Thyroid gland (tissue), 4 donors: ENCODE measurements around the gene GIT2. TPM values are rescaled to one million over a fixed set of nuclear protein-coding genes. Genes with fewer than 3 reads are reported as not detected.
A peak's percentile ranks its signal among the peaks of the same experiment; 100 is the strongest.

Experiments
- DNase-seq, 2 donors: peaks; one replicate each; pipeline ENCODE4 v3.0.0-alpha.2; 2019
- H3K27ac ChIP-seq, 3 donors: fragments of 200-600 bp; sonication (generic); 1 replicate in 2 of 3; 2 replicates in 1 of 3; pipeline ENCODE4 v1.5.1; 2016 to 2019; ENCODE audit warnings: mild to moderate bottlenecking in 1 of 3, moderate library complexity in 1 of 3
- H3K27me3 ChIP-seq: fragments of 200-600 bp; sonication (generic); one replicate; pipeline ENCODE4 v1.5.1; 2019
- H3K36me3 ChIP-seq, 2 donors: fragments of 200-600 bp; sonication (generic); one replicate each; pipeline ENCODE4 v1.5.1; 2016 to 2019
- H3K4me1 ChIP-seq, 2 donors: fragments of 200-600 bp; sonication (generic); one replicate each; pipeline ENCODE4 v1.5.1; 2017 to 2019
- H3K4me3 ChIP-seq, 3 donors: fragments of 200-600 bp; sonication (generic); replicated peaks in 1 of 3; 1 replicate in 2 of 3; 2 replicates in 1 of 3; pipeline ENCODE4 v1.5.1; 2016; ENCODE audit warnings: mild to moderate bottlenecking in 1 of 3
- H3K9me3 ChIP-seq: fragments of 200-600 bp; sonication (generic); one replicate; pipeline ENCODE4 v1.5.1; 2017
- POLR2A ChIP-seq, 2 donors: fragments of 450-650 bp; IDR thresholded peaks; one replicate each; pipeline ENCODE4 v1.6.1; 2017; ENCODE audit warnings: antibody characterized with exemption in 2 of 2, mild to moderate bottlenecking in 2 of 2, moderate library complexity in 1 of 2
- WGBS, 2 donors: methylation state at CpG; one replicate each; pipeline ENCODE4 v1.1.5; 2017; 5-methylcytosine and 5-hydroxymethylcytosine counted together
- intact Hi-C: fragments of 100-400 bp; cut with DNase I; formaldehyde crosslinking; loops from one replicate; pipeline ENCODE4 v1.15.1; 2023
- total RNA-seq, 4 donors: library from RNA; depleted of rRNA; stranded (reverse); fragments of >200 nt; gene quantifications; one replicate each; pipeline ENCODE4 v1.2.3, GENCODE V29; 2016
- TF ChIP-seq, protein P1 (sequence below), 6 experiments: fragments of 200-600 bp in 3 of 6; fragments of 450-650 bp in 3 of 6; sonication (generic) in 3 of 6; IDR thresholded peaks; one replicate each; pipeline ENCODE4 v1.5.1; 2016 to 2019; ENCODE audit warnings: antibody characterized with exemption in 6 of 6, mild to moderate bottlenecking in 2 of 6, inconsistent platforms in 1 of 6, moderate library complexity in 1 of 6

The GIT2 gene
- total RNA-seq, 4 donors from 2014 or later = 54.4 to 69.4 (median 60.1) TPM

DNA sequence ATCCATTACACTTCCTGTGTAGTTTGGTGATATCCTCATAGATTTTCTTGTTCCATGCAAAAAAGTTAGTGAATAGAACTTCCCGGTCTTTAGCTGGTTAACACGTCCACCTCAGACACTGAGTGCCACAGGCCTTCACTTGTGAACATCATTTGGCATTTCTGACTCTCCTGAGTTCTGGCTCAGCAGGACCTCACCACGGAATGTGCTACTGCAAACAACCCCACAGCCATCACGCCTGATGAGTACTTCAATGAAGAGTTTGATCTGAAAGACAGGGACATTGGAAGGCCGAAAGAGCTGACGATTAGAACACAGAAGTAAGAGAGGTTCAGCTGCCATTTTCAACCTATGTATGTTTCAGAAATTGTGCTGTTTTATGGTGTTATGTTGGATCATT, 32.2 kb upstream of the GIT2 start:
- Histone ChIP-seq H3K4me1 (peaks cover 15% of the 10 kb centered on the region in 2 donors), H3K9me3 (no peaks in the 10 kb centered on the region), H3K27me3 (no peaks in the 10 kb centered on the region), H3K27ac (no peak overlapping the region), H3K36me3 (peaks cover 32 to 39% of the 10 kb centered on the region in 2 donors), H3K4me3 (no peak overlapping the region)
- DNase-seq = no peak
- intact Hi-C loops = no loop called here
- TF ChIP-seq, protein P1, sequence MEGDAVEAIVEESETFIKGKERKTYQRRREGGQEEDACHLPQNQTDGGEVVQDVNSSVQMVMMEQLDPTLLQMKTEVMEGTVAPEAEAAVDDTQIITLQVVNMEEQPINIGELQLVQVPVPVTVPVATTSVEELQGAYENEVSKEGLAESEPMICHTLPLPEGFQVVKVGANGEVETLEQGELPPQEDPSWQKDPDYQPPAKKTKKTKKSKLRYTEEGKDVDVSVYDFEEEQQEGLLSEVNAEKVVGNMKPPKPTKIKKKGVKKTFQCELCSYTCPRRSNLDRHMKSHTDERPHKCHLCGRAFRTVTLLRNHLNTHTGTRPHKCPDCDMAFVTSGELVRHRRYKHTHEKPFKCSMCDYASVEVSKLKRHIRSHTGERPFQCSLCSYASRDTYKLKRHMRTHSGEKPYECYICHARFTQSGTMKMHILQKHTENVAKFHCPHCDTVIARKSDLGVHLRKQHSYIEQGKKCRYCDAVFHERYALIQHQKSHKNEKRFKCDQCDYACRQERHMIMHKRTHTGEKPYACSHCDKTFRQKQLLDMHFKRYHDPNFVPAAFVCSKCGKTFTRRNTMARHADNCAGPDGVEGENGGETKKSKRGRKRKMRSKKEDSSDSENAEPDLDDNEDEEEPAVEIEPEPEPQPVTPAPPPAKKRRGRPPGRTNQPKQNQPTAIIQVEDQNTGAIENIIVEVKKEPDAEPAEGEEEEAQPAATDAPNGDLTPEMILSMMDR (IDR thresholded peaks at IDR 0.05) = no peak
- TF ChIP-seq POLR2A (IDR thresholded peaks at IDR 0.05) = no peak
- WGBS, 2 donors = 75 to 77% methylated on average over 6 of the region's 6 CpGs

DNA sequence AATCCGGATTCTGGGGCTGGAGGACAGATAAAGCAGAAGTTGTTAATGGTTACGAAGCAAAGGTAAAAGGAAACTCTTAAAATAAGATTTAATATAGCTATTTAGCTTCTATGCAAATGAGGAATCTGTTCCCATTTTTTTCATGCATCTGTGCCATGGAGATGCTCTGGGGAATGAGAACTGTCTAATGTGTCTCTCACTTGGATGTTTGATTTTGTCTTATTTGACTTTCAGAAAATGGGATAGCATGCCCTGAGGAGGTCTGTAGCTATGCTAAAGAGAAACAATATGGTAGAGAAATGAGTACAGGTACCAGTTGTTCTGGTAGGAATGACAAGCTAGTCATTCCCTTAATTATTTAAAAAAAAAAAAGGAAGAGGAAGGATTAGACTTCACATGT, 27.9 kb upstream of the GIT2 start:
- no peak for TF ChIP-seq POLR2A (IDR thresholded peaks at IDR 0.05)
- TF ChIP-seq, protein P1 (IDR thresholded peaks at IDR 0.05) = no peak
- WGBS, 2 donors = 91 to 95% methylated on average over 2 of the region's 2 CpGs
- Histone ChIP-seq H3K27ac (peak overlapping the region; percentile 13 to 82 (median 73)), H3K27me3 (no peaks in the 10 kb centered on the region), H3K4me3 (no peak overlapping the region), H3K36me3 (peaks cover 17 to 37% of the 10 kb centered on the region in 2 donors), H3K9me3 (no peaks in the 10 kb centered on the region), H3K4me1 (peaks cover 17 to 20% of the 10 kb centered on the region in 2 donors)
- no peak for DNase-seq
- intact Hi-C loops = no loop called here

DNA sequence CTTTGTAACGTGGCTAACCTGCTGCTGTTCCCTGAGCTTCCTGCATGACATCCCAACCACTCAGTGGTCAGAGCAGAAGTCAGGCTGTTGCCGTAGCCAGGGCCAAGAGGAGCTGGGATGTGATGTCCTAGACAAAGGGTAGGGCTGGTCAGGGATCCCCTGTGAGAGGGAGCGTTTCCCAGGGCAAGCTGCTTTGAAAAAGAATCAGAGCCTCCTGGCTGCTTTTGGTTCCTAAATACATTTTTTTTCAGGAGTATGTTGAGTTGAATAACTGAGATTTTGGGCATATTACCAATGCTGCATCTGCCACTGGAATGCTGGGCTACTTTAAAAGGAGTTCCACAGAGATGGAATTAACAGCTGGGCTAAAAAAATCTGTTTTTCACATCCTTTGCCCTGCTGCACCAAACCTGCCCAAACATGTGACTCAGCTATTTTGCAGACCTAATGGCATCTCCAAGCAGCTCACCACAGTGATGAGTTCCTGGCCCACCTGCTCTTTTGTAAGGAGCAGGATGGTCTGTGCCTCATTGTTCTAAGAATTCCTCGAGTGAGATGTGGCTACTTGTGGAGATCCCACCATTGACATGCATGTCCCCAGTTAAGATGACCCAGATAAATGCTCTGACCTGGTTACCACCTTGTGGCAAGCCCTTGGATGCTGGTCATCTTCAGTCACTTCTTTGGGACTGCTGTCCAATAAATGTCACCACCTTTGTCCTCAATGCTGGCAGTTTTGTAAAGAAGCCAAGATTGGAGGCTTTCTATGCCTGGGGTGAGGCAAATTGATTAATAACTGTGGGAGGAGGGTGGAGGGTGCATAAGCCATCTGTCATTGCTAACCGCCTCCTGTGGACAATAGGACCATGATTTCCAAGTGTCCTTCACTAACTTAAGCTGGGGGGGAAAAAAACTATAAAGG, 27.2 kb upstream of the GIT2 start:
- no peak for DNase-seq
- H3K4me3 ChIP-seq = no peak overlapping the region
- TF ChIP-seq, protein P1 (IDR thresholded peaks at IDR 0.05) = no peak
- TF ChIP-seq POLR2A (IDR thresholded peaks at IDR 0.05) = no peak
- H3K9me3 ChIP-seq = no peaks in the 10 kb centered on the region
- H3K27me3 ChIP-seq = no peaks in the 10 kb centered on the region
- peaks cover 17 to 20% of the 10 kb centered on the region in 2 donors for H3K4me1 ChIP-seq
- peak overlapping the region; percentile 13 to 82 (median 73) for H3K27ac ChIP-seq
- intact Hi-C loops = no loop called here
- 86 to 87% methylated on average over 5 of the region's 5 CpGs for WGBS, 2 donors
- peaks cover 14 to 32% of the 10 kb centered on the region in 2 donors for H3K36me3 ChIP-seq

DNA sequence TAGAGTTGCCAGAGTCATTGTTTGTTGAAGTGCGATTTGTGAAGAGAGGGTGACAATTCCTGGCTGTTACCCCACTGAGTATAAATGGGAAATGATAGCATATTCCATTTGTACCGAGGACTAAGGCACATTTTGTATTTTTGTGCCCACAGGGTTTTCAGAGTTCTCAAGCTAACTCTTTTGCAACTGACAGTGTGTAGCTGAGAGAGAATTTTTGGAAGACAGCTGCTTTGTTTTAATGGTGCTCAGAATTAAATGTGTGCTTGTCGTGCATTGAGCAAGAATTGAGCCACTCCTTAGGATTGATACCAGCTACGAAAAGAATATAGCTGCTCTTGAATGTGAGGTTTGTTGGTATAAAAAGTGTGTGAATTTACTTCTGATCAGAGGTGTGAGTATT, 24.8 kb upstream of the GIT2 start:
- intact Hi-C loops = no loop called here
- TF ChIP-seq POLR2A (IDR thresholded peaks at IDR 0.05) = no peak
- TF ChIP-seq, protein P1 (IDR thresholded peaks at IDR 0.05) = no peak
- H3K27me3 ChIP-seq = no peaks in the 10 kb centered on the region
- H3K27ac ChIP-seq = peak overlapping the region in 1 of 3 donors; percentile 1
- peaks cover 17 to 31% of the 10 kb centered on the region in 2 donors for H3K36me3 ChIP-seq
- no peak for DNase-seq
- H3K9me3 ChIP-seq = no peaks in the 10 kb centered on the region
- H3K4me1 ChIP-seq = peaks cover 17 to 20% of the 10 kb centered on the region in 2 donors
- whole genome bisulfite sequencing, 2 donors = 93 to 95% methylated on average over 4 of the region's 4 CpGs
- H3K4me3 ChIP-seq = no peak overlapping the region

DNA sequence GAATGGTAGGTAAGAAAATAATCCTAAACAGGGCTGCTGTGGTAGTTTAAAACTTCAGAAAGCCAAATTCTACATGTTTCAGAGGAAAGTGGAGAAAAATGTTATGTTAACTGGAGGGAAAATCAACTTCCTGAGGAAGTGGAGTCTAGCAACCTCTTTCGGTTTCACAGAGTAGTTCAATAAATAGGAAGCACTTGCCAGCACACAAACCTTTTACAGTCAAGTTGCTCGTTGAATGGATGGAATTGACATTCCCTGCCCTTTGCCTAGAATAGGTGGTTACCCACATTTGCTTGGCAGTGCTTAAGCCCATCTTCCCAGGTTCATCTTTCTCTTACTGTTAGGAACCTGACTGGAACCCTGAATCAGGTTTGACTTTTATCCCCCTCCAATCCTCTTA, 19.0 kb upstream of the GIT2 start:
- WGBS, 2 donors = 57 to 72% methylated on average over 2 of the region's 2 CpGs
- Histone ChIP-seq H3K36me3 (peaks cover 26 to 31% of the 10 kb centered on the region in 2 donors), H3K9me3 (no peaks in the 10 kb centered on the region), H3K27me3 (no peaks in the 10 kb centered on the region), H3K4me1 (peaks cover 24 to 39% of the 10 kb centered on the region in 2 donors), H3K27ac (peak overlapping the region in 2 of 3 donors; percentile 20 to 47), H3K4me3 (no peak overlapping the region)
- TF ChIP-seq, protein P1 (IDR thresholded peaks at IDR 0.05) = no peak
- no peak for TF ChIP-seq POLR2A (IDR thresholded peaks at IDR 0.05)
- DNase-seq = no peak
- intact Hi-C loops = no loop called here
